HepG2 (cell line): ENCODE data around the gene KRTAP12-2. TPM values are rescaled to one million over a fixed set of nuclear protein-coding genes. Genes with fewer than 3 reads are reported as not detected.
A peak's percentile ranks its signal among the peaks of the same experiment; 100 is the strongest.

Experiments used
- FIP1L1 ChIP-seq: fragments of 200-400 bp; formaldehyde crosslinking; IDR thresholded peaks from 2 replicates; pipeline ENCODE4 v1.6.1; 2018; ENCODE audit warnings: low read depth, mild to moderate bottlenecking, low read length, moderate library complexity, borderline replicate concordance; ENCODE audit not compliant: insufficient read depth
- GABPA ChIP-seq, 2 experiments: IDR thresholded peaks; 2 replicates each; pipeline ENCODE4 v1.6.1; 2011 to 2016; ENCODE audit warnings: low read depth in 2 of 2, low read length in 1 of 2, missing biosample characterization in 1 of 2, missing genetic modification characterization in 1 of 2
- HCFC1 ChIP-seq: fragments of 150-350 bp; IDR thresholded peaks from 2 replicates; pipeline ENCODE4 v1.6.1; 2014; ENCODE audit warnings: low read depth, low read length
- HNF4G ChIP-seq, 2 experiments: sonication (generic) in 1 of 2; formaldehyde crosslinking in 1 of 2; IDR thresholded peaks; 2 replicates each; pipeline versions ENCODE4 v1.4.0 to v1.6.1; 2011 to 2020; ENCODE audit warnings: borderline replicate concordance in 2 of 2, low read depth in 2 of 2, mild to moderate bottlenecking in 2 of 2, low read length in 1 of 2, missing genetic modification reagents in 1 of 2, moderate library complexity in 1 of 2
- HOXA9 ChIP-seq: sonication (generic); formaldehyde crosslinking; IDR thresholded peaks from 2 replicates; pipeline ENCODE4 v1.8.1; 2022; ENCODE audit warnings: missing genetic modification reagents, mild to moderate bottlenecking, moderate library complexity, borderline replicate concordance
- JUNB ChIP-seq: sonication (generic); formaldehyde crosslinking; IDR thresholded peaks from 2 replicates; pipeline ENCODE4 v1.8.0; 2022; ENCODE audit warnings: missing genetic modification reagents, mild to moderate bottlenecking, borderline replicate concordance
- POLR2AphosphoS5 ChIP-seq: IDR thresholded peaks from 2 replicates; pipeline ENCODE4 v1.6.1; 2012; ENCODE audit warnings: low read depth, low read length
- REL ChIP-seq: sonication (generic); formaldehyde crosslinking; conservative IDR thresholded peaks from 2 replicates; pipeline ENCODE4 v1.8.0; 2022; ENCODE audit warnings: mild to moderate bottlenecking, missing genetic modification reagents, moderate library complexity
- SALL1 ChIP-seq: sonication (generic); formaldehyde crosslinking; IDR thresholded peaks from 2 replicates; pipeline ENCODE4 v1.8.0; 2022; ENCODE audit warnings: mild to moderate bottlenecking, missing genetic modification reagents
- SNRNP70 ChIP-seq: fragments of 200-400 bp; formaldehyde crosslinking; IDR thresholded peaks from 2 replicates; pipeline ENCODE4 v1.6.1; 2017; ENCODE audit warnings: mild to moderate bottlenecking, low read depth, low read length, moderate library complexity
- TBL1XR1 ChIP-seq: fragments of 150-350 bp; IDR thresholded peaks from 2 replicates; pipeline ENCODE4 v1.6.1; 2014; ENCODE audit warnings: borderline replicate concordance, low read length; ENCODE audit not compliant: partially characterized antibody
- TGIF2 ChIP-seq: IDR thresholded peaks from 2 replicates; pipeline ENCODE4 v1.6.1; 2016; ENCODE audit warnings: control low read depth, missing compliant biosample characterization
- U2AF1 ChIP-seq: fragments of 200-400 bp; formaldehyde crosslinking; optimal IDR thresholded peaks from 2 replicates; pipeline ENCODE3; 2017; ENCODE audit warnings: mild to moderate bottlenecking, low read depth, low read length
- ZBTB7B ChIP-seq: sonication (generic); formaldehyde crosslinking; IDR thresholded peaks from 2 replicates; pipeline ENCODE4 v1.4.0; 2020; ENCODE audit warnings: missing genetic modification reagents
- ZFY ChIP-seq: sonication (generic); formaldehyde crosslinking; IDR thresholded peaks from 2 replicates; pipeline ENCODE4 v1.4.0; 2020; ENCODE audit warnings: missing genetic modification reagents
- ZNF350 ChIP-seq: sonication (generic); formaldehyde crosslinking; IDR thresholded peaks from 2 replicates; pipeline ENCODE4 v1.4.0; 2020; ENCODE audit warnings: mild to moderate bottlenecking, low read depth, missing genetic modification reagents, borderline replicate concordance
- ZNF431 ChIP-seq: sonication (generic); formaldehyde crosslinking; IDR thresholded peaks from 2 replicates; pipeline ENCODE4 v1.9.0; 2022; ENCODE audit warnings: missing genetic modification reagents, low read depth, mild to moderate bottlenecking, borderline replicate concordance
- ZNF496 ChIP-seq: sonication (generic); formaldehyde crosslinking; IDR thresholded peaks from 2 replicates; pipeline ENCODE4 v1.8.1; 2023; ENCODE audit warnings: mild to moderate bottlenecking, moderate library complexity, missing genetic modification reagents; ENCODE audit not compliant: insufficient replicate concordance
- ZNF558 ChIP-seq: sonication (generic); formaldehyde crosslinking; IDR thresholded peaks from 2 replicates; pipeline ENCODE4 v1.9.0; 2022; ENCODE audit warnings: mild to moderate bottlenecking, missing genetic modification reagents, borderline replicate concordance
- ZNF570 ChIP-seq: sonication (generic); formaldehyde crosslinking; IDR thresholded peaks from 2 replicates; pipeline ENCODE4 v1.4.0; 2020; ENCODE audit warnings: mild to moderate bottlenecking, missing genetic modification reagents, borderline replicate concordance
- ZNF616 ChIP-seq: sonication (generic); formaldehyde crosslinking; IDR thresholded peaks from 2 replicates; pipeline ENCODE4 v1.5.0; 2020; ENCODE audit warnings: low read depth, mild to moderate bottlenecking, missing genetic modification reagents
- ZNF780A ChIP-seq: sonication (generic); formaldehyde crosslinking; IDR thresholded peaks from 2 replicates; pipeline ENCODE4 v1.8.0; 2022; ENCODE audit warnings: mild to moderate bottlenecking, missing genetic modification reagents, moderate library complexity
- ZNF879 ChIP-seq: sonication (generic); formaldehyde crosslinking; IDR thresholded peaks from 2 replicates; pipeline ENCODE4 v1.8.1; 2023; ENCODE audit warnings: missing genetic modification reagents
- polyA plus RNA-seq, 8 experiments: library from polyadenylated mRNA; depleted of rRNA in 3 of 8; stranded (reverse) in 7 of 8; unstranded in 1 of 8; fragments of >200 nt; fragmentation: Illumina TruSeq in 4 of 8; extraction: Trizol in 4 of 8; gene quantifications; 2 replicates each; pipeline versions ENCODE4 v1.2.1 to v1.2.3, GENCODE V29; 2011 to 2016; ENCODE audit warnings: low read depth in 4 of 8, missing spikeins in 1 of 8, mixed read lengths in 1 of 8; ENCODE audit not compliant: insufficient read depth in 1 of 8
- total RNA-seq, 5 experiments: library from RNA; depleted of rRNA; stranded (reverse); fragments of >200 nt; fragmentation: Illumina TruSeq; extraction: Trizol; gene quantifications; 2 replicates each; pipeline ENCODE4 v1.2.3, GENCODE V29; 2016; ENCODE audit warnings: low read depth in 1 of 5
- TF ChIP-seq, protein P1 (sequence below): sonication (generic); formaldehyde crosslinking; IDR thresholded peaks from 2 replicates; pipeline ENCODE4 v1.4.0; 2020; ENCODE audit warnings: missing genetic modification reagents
- TF ChIP-seq, protein P2 (sequence below): sonication (generic); formaldehyde crosslinking; IDR thresholded peaks from 2 replicates; pipeline ENCODE4 v1.5.0; 2020; ENCODE audit warnings: mild to moderate bottlenecking, missing genetic modification reagents, moderate library complexity

The KRTAP12-2 gene
- total and polyA plus RNA-seq, 2 of the 13 experiments (the other 11 are each of a cell fraction or from before 2014, with no cell fraction given): not detected

- TF ChIP-seq REL (CRISPR knock-in tag) (no peak), HNF4G (IDR thresholded peaks at IDR 0.05; ENCODE audit: borderline replicate concordance, low read depth, low read length) (peak; percentile 44; the same call in 1 of the 2 replicates), HNF4G (CRISPR knock-in tag; IDR thresholded peaks at IDR 0.05; ENCODE audit: borderline replicate concordance, low read depth) (peak; percentile 86; the same call in 1 of the 2 replicates), TGIF2 (no peak), U2AF1 (no peak), ZNF780A (CRISPR knock-in tag) (no peak), JUNB (CRISPR knock-in tag) (no peak), ZNF879 (CRISPR knock-in tag) (no peak), ZBTB7B (no peak), ZNF431 (CRISPR knock-in tag) (no peak), HOXA9 (CRISPR knock-in tag) (no peak), ZFY (CRISPR knock-in tag) (no peak), TBL1XR1 (no peak), ZNF570 (no peak), ZNF496 (no peak), SNRNP70 (no peak), SALL1 (CRISPR knock-in tag) (peak; percentile 96), HCFC1 (no peak; the same call in 1 of the 2 replicates), ZNF558 (CRISPR knock-in tag) (no peak), GABPA (IDR thresholded peaks at IDR 0.05; ENCODE audit: low read depth, low read length) (no peak), GABPA (CRISPR knock-in tag; IDR thresholded peaks at IDR 0.05; ENCODE audit: low read depth) (no peak), POLR2AphosphoS5 (no peak), ZNF616 (CRISPR knock-in tag) (no peak), ZNF350 (CRISPR knock-in tag) (peak; percentile 45; the same call in 1 of the 2 replicates), FIP1L1 (no peak)
- TF ChIP-seq, protein P1, sequence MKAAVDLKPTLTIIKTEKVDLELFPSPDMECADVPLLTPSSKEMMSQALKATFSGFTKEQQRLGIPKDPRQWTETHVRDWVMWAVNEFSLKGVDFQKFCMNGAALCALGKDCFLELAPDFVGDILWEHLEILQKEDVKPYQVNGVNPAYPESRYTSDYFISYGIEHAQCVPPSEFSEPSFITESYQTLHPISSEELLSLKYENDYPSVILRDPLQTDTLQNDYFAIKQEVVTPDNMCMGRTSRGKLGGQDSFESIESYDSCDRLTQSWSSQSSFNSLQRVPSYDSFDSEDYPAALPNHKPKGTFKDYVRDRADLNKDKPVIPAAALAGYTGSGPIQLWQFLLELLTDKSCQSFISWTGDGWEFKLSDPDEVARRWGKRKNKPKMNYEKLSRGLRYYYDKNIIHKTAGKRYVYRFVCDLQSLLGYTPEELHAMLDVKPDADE (CRISPR knock-in tag): no peak
- TF ChIP-seq, protein P2, sequence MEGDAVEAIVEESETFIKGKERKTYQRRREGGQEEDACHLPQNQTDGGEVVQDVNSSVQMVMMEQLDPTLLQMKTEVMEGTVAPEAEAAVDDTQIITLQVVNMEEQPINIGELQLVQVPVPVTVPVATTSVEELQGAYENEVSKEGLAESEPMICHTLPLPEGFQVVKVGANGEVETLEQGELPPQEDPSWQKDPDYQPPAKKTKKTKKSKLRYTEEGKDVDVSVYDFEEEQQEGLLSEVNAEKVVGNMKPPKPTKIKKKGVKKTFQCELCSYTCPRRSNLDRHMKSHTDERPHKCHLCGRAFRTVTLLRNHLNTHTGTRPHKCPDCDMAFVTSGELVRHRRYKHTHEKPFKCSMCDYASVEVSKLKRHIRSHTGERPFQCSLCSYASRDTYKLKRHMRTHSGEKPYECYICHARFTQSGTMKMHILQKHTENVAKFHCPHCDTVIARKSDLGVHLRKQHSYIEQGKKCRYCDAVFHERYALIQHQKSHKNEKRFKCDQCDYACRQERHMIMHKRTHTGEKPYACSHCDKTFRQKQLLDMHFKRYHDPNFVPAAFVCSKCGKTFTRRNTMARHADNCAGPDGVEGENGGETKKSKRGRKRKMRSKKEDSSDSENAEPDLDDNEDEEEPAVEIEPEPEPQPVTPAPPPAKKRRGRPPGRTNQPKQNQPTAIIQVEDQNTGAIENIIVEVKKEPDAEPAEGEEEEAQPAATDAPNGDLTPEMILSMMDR (CRISPR knock-in tag): no peak
Observed at GRCh38 chr21:44700101-44701022, 33.6 kb upstream of the KRTAP12-2 start (continued).
